Body of pancreas (tissue), 4 donors: ENCODE results near the gene CROCC2.

Experiments used
- POLR2A ChIP-seq, 3 donors: fragments of 450-650 bp; IDR thresholded peaks; one replicate each; pipeline ENCODE4 v1.6.1; 2016; ENCODE audit warnings: antibody characterized with exemption in 3 of 3, mild to moderate bottlenecking in 2 of 3
- TF ChIP-seq, protein P1 (sequence below), 7 experiments: fragments of 450-650 bp in 4 of 7; fragments of 200-600 bp in 3 of 7; sonication (generic) in 3 of 7; IDR thresholded peaks; one replicate each; pipeline ENCODE4 v1.5.1; 2016 to 2019; ENCODE audit warnings: antibody characterized with exemption in 7 of 7

- no peak for TF ChIP-seq POLR2A (IDR thresholded peaks at IDR 0.05)
- TF ChIP-seq, protein P1, sequence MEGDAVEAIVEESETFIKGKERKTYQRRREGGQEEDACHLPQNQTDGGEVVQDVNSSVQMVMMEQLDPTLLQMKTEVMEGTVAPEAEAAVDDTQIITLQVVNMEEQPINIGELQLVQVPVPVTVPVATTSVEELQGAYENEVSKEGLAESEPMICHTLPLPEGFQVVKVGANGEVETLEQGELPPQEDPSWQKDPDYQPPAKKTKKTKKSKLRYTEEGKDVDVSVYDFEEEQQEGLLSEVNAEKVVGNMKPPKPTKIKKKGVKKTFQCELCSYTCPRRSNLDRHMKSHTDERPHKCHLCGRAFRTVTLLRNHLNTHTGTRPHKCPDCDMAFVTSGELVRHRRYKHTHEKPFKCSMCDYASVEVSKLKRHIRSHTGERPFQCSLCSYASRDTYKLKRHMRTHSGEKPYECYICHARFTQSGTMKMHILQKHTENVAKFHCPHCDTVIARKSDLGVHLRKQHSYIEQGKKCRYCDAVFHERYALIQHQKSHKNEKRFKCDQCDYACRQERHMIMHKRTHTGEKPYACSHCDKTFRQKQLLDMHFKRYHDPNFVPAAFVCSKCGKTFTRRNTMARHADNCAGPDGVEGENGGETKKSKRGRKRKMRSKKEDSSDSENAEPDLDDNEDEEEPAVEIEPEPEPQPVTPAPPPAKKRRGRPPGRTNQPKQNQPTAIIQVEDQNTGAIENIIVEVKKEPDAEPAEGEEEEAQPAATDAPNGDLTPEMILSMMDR (IDR thresholded peaks at IDR 0.05): no peak
Observed at GRCh38 chr2:240861547-240861946, 44.6 kb upstream of the CROCC2 start.
